Anterior cingulate cortex (tissue), 58 donors: ENCODE data around the gene JUNB.
A peak's percentile ranks its signal among the peaks of the same experiment; 100 is the strongest.

Experiments used
- DNase-seq, 58 donors: peaks; one replicate each; lab custom pipeline; 2025; lab: John Stamatoyannopoulos, UW

JUNB gene

GRCh38 chr19:12791345-12792050, at the start of gene JUNB:
Gene JUNB (plus strand): TSS chr19:12791486. CDS start chr19:12791772, 286 bp downstream.
- peak; percentile 67 to 99 (median 97) for DNase-seq

GRCh38 chr19:12745166-12745897, 46.0 kb upstream of the JUNB start:
- DNase-seq = no peak

- no peak for DNase-seq
Measured at GRCh38 chr19:12748489-12748888, 42.8 kb upstream of the JUNB start.

- no peak for DNase-seq
Measured at GRCh38 chr19:12749938-12750521, 41.3 kb upstream of the JUNB start.

- no peak for DNase-seq
Measured at GRCh38 chr19:12750851-12751250, 40.4 kb upstream of the JUNB start.

GRCh38 chr19:12751635-12752034, 39.7 kb upstream of the JUNB start, which contains the start of gene BEST2:
Gene BEST2 (plus strand): TSS chr19:12751791. CDS start chr19:12752593, 802 bp downstream.
- DNase-seq = no peak

GRCh38 chr19:12752056-12752781, 39.1 kb upstream of the JUNB start:
- no peak for DNase-seq

- DNase-seq = no peak
Measured at GRCh38 chr19:12754465-12755196, 36.7 kb upstream of the JUNB start.

- DNase-seq = no peak
Measured at GRCh38 chr19:12756150-12756883, 35.0 kb upstream of the JUNB start.

- DNase-seq = peak in 52 of 58 donors; percentile 4 to 62 (median 38)
Measured at GRCh38 chr19:12757544-12758274, 33.6 kb upstream of the JUNB start.

GRCh38 chr19:12759686-12760085, 31.6 kb upstream of the JUNB start:
- DNase-seq = no peak

- no peak for DNase-seq
Measured at GRCh38 chr19:12763100-12763499, 28.2 kb upstream of the JUNB start.

- no peak for DNase-seq
Measured at GRCh38 chr19:12764698-12765097, 26.6 kb upstream of the JUNB start.

- DNase-seq = peak in 42 of 58 donors; percentile 14 to 85 (median 56)
Measured at GRCh38 chr19:12766051-12766521, 25.2 kb upstream of the JUNB start.

GRCh38 chr19:12767150-12767549, 24.1 kb upstream of the JUNB start:
- no peak for DNase-seq

GRCh38 chr19:12767666-12768065, 23.6 kb upstream of the JUNB start:
- DNase-seq = no peak

- no peak for DNase-seq
Measured at GRCh38 chr19:12769689-12770088, 21.6 kb upstream of the JUNB start.

GRCh38 chr19:12770922-12771321, 20.4 kb upstream of the JUNB start:
- DNase-seq = no peak

- DNase-seq = no peak
Measured at GRCh38 chr19:12772323-12772722, 19.0 kb upstream of the JUNB start.
